Measurements from ENCODE around the gene PNMA8A. TPM values are rescaled to one million over a fixed set of nuclear protein-coding genes. Genes with fewer than 3 reads are reported as not detected.

PNMA8A gene
- total RNA-seq, 1 experiment from 2014 or later = not detected

- RAD21 ChIA-PET (ENCODE audit: low non-redundant PET in 1 of 2, low total read pairs in 2 of 2, uncharacterized antibody in 2 of 2, unreplicated experiment in 2 of 2) = no interaction called here
- POLR2A ChIA-PET = no interaction called here
- H3K79me2 ChIP-seq (ENCODE audit: insufficient read depth, low read length) = no peaks in the 10 kb centered on the region
- no peaks in the 10 kb centered on the region for H3K36me3 ChIP-seq (ENCODE audit: control insufficient read depth in 1 of 2, insufficient read depth in 2 of 2, low read length in 2 of 2)
- CTCF ChIA-PET = no interaction called here
- no peak overlapping the region for H3K9ac ChIP-seq (ENCODE audit: low read length)
- no peak overlapping the region for H3K4me3 ChIP-seq (replicated peaks in 1 of 2; ENCODE audit: low read depth in 1 of 2, low read length in 2 of 2)
- H3K27me3 ChIP-seq (ENCODE audit: insufficient read depth, low read length) = no peaks in the 10 kb centered on the region; the same call in 1 of the 2 replicates
- no peaks in the 10 kb centered on the region for H3K4me1 ChIP-seq (ENCODE audit: control insufficient read depth in 1 of 2, insufficient read depth in 2 of 2, low read length in 2 of 2)
- H4K20me1 ChIP-seq (ENCODE audit: insufficient read depth) = no peaks in the 10 kb centered on the region
- intact Hi-C loops (cut with micrococcal nuclease) = loop anchor here (10.0 kb wide), 1 partner anchor 396 kb away; no protein-coding TSS in a partner anchor
- ATAC-seq = no peak
- no TSS peak for BruUV-seq (replicated peaks)
- no peak overlapping the region for H2AFZ ChIP-seq (ENCODE audit: low read depth, low read length, poor library complexity, severe bottlenecking)
- no peaks in the 10 kb centered on the region for H3K9me2 ChIP-seq (ENCODE audit: insufficient read depth)
- no peak for DNase-seq (ENCODE audit: low read depth, low spot score)
- H3K4me2 ChIP-seq (ENCODE audit: low read length) = no peak overlapping the region
- no peak overlapping the region for H3K27ac ChIP-seq (ENCODE audit: low read depth, low read length)
- H3K9me3 ChIP-seq (ENCODE audit: control insufficient read depth in 1 of 2, insufficient read depth in 1 of 2, low read depth in 1 of 2, low read length in 2 of 2) = no peaks in the 10 kb centered on the region
- TF ChIP-seq POLR2A (IDR thresholded peaks at IDR 0.05; ENCODE audit: borderline replicate concordance, extremely low read depth, insufficient read depth, insufficient read length) (no peak), ZBTB33 (IDR thresholded peaks at IDR 0.05; ENCODE audit: extremely low read depth, insufficient replicate concordance, low read length) (no peak), ZFX (IDR thresholded peaks at IDR 0.05) (no peak), FOSL1 (IDR thresholded peaks at IDR 0.05; ENCODE audit: low read depth) (no peak), SIN3A (IDR thresholded peaks at IDR 0.05; ENCODE audit: low read depth) (no peak), EZH2phosphoT487 (IDR thresholded peaks at IDR 0.05; ENCODE audit: borderline replicate concordance) (no peak), CTCF (IDR thresholded peaks at IDR 0.05 in 2 of 3, conservative IDR thresholded peaks at IDR 0.05 in 1 of 3; ENCODE audit: borderline replicate concordance in 1 of 3, insufficient read depth in 1 of 3, low read depth in 2 of 3, low read length in 2 of 3) (no peak), EGR1 (IDR thresholded peaks at IDR 0.05; ENCODE audit: low read depth) (no peak), SRF (IDR thresholded peaks at IDR 0.05; ENCODE audit: low read depth) (no peak)
- TF ChIP-seq, protein P1, sequence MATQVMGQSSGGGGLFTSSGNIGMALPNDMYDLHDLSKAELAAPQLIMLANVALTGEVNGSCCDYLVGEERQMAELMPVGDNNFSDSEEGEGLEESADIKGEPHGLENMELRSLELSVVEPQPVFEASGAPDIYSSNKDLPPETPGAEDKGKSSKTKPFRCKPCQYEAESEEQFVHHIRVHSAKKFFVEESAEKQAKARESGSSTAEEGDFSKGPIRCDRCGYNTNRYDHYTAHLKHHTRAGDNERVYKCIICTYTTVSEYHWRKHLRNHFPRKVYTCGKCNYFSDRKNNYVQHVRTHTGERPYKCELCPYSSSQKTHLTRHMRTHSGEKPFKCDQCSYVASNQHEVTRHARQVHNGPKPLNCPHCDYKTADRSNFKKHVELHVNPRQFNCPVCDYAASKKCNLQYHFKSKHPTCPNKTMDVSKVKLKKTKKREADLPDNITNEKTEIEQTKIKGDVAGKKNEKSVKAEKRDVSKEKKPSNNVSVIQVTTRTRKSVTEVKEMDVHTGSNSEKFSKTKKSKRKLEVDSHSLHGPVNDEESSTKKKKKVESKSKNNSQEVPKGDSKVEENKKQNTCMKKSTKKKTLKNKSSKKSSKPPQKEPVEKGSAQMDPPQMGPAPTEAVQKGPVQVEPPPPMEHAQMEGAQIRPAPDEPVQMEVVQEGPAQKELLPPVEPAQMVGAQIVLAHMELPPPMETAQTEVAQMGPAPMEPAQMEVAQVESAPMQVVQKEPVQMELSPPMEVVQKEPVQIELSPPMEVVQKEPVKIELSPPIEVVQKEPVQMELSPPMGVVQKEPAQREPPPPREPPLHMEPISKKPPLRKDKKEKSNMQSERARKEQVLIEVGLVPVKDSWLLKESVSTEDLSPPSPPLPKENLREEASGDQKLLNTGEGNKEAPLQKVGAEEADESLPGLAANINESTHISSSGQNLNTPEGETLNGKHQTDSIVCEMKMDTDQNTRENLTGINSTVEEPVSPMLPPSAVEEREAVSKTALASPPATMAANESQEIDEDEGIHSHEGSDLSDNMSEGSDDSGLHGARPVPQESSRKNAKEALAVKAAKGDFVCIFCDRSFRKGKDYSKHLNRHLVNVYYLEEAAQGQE (IDR thresholded peaks at IDR 0.05; ENCODE audit: low read depth) = no peak
Observed at GRCh38 chr19:46480415-46480814, 9.1 kb upstream of the PNMA8A start.
